Neural cell (in vitro differentiated cells): ENCODE results near the gene RPS6KA3. TPM values are rescaled to one million over a fixed set of nuclear protein-coding genes. Genes with fewer than 3 reads are reported as not detected.

Experiments used
- H2AFZ ChIP-seq: fragments of 200-600, 300-800 bp; sonication (generic), shearing (Covaris generic); 2 replicates; pipeline ENCODE4 v1.6.0; 2014; ENCODE audit warnings: low read depth, mild to moderate bottlenecking, antibody characterized with exemption, low read length, moderate library complexity
- H3F3A ChIP-seq: fragments of 200-600 bp; shearing (Covaris generic); 2 replicates; pipeline ENCODE4 v1.6.1; 2016; ENCODE audit warnings: mild to moderate bottlenecking, moderate library complexity, mixed read lengths, antibody characterized with exemption, low read length; ENCODE audit not compliant: insufficient read depth, poor library complexity, severe bottlenecking
- H3K27ac ChIP-seq: fragments of 200-600, 300-800 bp; sonication (generic), shearing (Covaris generic); 2 replicates; pipeline ENCODE4 v1.5.1; 2014; ENCODE audit warnings: mild to moderate bottlenecking, low read length, moderate library complexity
- H3K27me3 ChIP-seq: fragments of 300-800, 200-600 bp; sonication (generic), shearing (Covaris generic); 2 replicates; pipeline ENCODE4 v1.6.0; 2014; ENCODE audit warnings: mild to moderate bottlenecking, low read depth, low read length, moderate library complexity; ENCODE audit not compliant: insufficient read depth
- H3K36me3 ChIP-seq: fragments of 300-800, 200-600 bp; sonication (generic), shearing (Covaris generic); 2 replicates; pipeline ENCODE4 v1.5.1; 2014; ENCODE audit warnings: mild to moderate bottlenecking, antibody characterized with exemption, low read length, moderate library complexity; ENCODE audit not compliant: insufficient read depth
- H3K4me2 ChIP-seq: fragments of 300-800, 200-600 bp; sonication (generic), shearing (Covaris generic); 2 replicates; pipeline ENCODE4 v1.6.0; 2014; ENCODE audit warnings: mild to moderate bottlenecking, low read length
- H3K4me3 ChIP-seq: fragments of 300-800, 200-600 bp; sonication (generic), shearing (Covaris generic); 2 replicates; pipeline ENCODE4 v1.5.1; 2014; ENCODE audit warnings: mild to moderate bottlenecking, low read length, moderate library complexity
- H3K79me2 ChIP-seq: fragments of 200-600 bp; shearing (Covaris generic); replicated peaks from 2 replicates; pipeline ENCODE4 v1.6.0; 2014; ENCODE audit warnings: mild to moderate bottlenecking, low read length, moderate library complexity; ENCODE audit not compliant: insufficient read depth
- H3K9ac ChIP-seq: fragments of 300-800, 200-600 bp; sonication (generic), shearing (Covaris generic); 2 replicates; pipeline ENCODE4 v1.6.1; 2016; ENCODE audit warnings: mild to moderate bottlenecking, low read length, mixed read lengths
- H3K9me2 ChIP-seq: fragments of 200-600 bp; shearing (Covaris generic); 2 replicates; pipeline ENCODE4 v1.6.1; 2016; ENCODE audit warnings: mild to moderate bottlenecking, low read length, mixed read lengths; ENCODE audit not compliant: insufficient read depth
- H3K9me3 ChIP-seq: fragments of 200-600, 300-800 bp; sonication (generic), shearing (Covaris generic); 2 replicates; pipeline ENCODE4 v1.6.1; 2016; ENCODE audit warnings: mild to moderate bottlenecking, mixed run types, low read length, moderate library complexity, mixed read lengths
- H4K20me1 ChIP-seq: fragments of 200-600 bp; shearing (Covaris generic); 2 replicates; pipeline ENCODE4 v1.6.1; 2016; ENCODE audit warnings: mild to moderate bottlenecking, mixed run types; ENCODE audit not compliant: insufficient read depth
- EP300 ChIP-seq: fragments of 450-650 bp; conservative IDR thresholded peaks from 2 replicates; pipeline ENCODE4 v1.6.1; 2014; ENCODE audit warnings: antibody characterized with exemption, mild to moderate bottlenecking, moderate library complexity; ENCODE audit not compliant: poor library complexity, severe bottlenecking
- EZH2 ChIP-seq: fragments of 200-600, 300-800 bp; shearing (Covaris generic), sonication (generic); IDR thresholded peaks from 2 replicates; pipeline ENCODE4 v1.6.1; 2014; ENCODE audit warnings: antibody characterized with exemption, low read length, borderline replicate concordance, mild to moderate bottlenecking; ENCODE audit not compliant: insufficient read depth, poor library complexity, severe bottlenecking
- MXI1 ChIP-seq: fragments of 450-650 bp; conservative IDR thresholded peaks from 2 replicates; pipeline ENCODE4 v1.6.1; 2014; ENCODE audit warnings: antibody characterized with exemption, mild to moderate bottlenecking; ENCODE audit not compliant: poor library complexity, severe bottlenecking
- POLR2AphosphoS5 ChIP-seq: IDR thresholded peaks from 2 replicates; pipeline ENCODE4 v1.6.1; 2012
- RAD21 ChIP-seq: fragments of 450-650 bp; conservative IDR thresholded peaks from 2 replicates; pipeline ENCODE4 v1.6.1; 2014; ENCODE audit warnings: antibody characterized with exemption, mild to moderate bottlenecking, moderate library complexity
- SMC3 ChIP-seq: fragments of 450-650 bp; conservative IDR thresholded peaks from 2 replicates; pipeline ENCODE4 v1.6.1; 2014; ENCODE audit warnings: antibody characterized with exemption, mild to moderate bottlenecking, moderate library complexity; ENCODE audit not compliant: poor library complexity
- TAF1 ChIP-seq: IDR thresholded peaks from 2 replicates; pipeline ENCODE4 v1.6.1; 2012; ENCODE audit warnings: low read depth
- polyA plus RNA-seq: library from polyadenylated mRNA; depleted of rRNA; stranded (reverse); fragments of >200 nt; gene quantifications from 2 replicates; pipeline ENCODE4 v1.2.3, GENCODE V29; 2014
- TF ChIP-seq, protein P1 (sequence below): IDR thresholded peaks from 2 replicates; pipeline ENCODE4 v1.6.1; 2012; ENCODE audit warnings: borderline replicate concordance
- TF ChIP-seq, protein P2 (sequence below): fragments of 450-650 bp; IDR thresholded peaks from 2 replicates; pipeline ENCODE4 v1.5.1; 2014; ENCODE audit warnings: antibody characterized with exemption, mild to moderate bottlenecking, moderate library complexity; ENCODE audit not compliant: poor library complexity, severe bottlenecking

Gene RPS6KA3
- polyA plus RNA-seq, 1 donor from 2014 or later: 16.5 TPM

DNA sequence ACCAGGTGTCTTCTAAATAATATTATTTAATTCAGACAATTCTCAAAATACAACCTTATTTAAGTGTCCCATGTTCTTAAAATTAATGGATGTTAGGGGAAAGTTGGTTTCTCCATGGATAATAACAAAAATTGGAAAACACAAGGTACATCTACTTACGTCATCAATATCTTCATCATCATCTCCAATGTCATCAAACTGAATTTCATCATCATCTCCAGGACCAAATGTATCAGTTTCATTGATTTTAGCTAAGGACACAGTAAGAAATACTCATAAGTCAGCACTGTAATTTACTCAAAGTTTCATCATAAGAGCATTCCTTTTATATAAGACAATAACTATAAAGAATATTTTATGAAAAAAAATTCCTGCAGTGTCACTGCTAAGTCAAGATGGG lies 136.4 kb downstream of the RPS6KA3 start:
- Histone ChIP-seq H3K79me2 (no peaks in the 10 kb centered on the region), H3K4me2 (no peak overlapping the region), H4K20me1 (no peaks in the 10 kb centered on the region), H3K27me3 (no peaks in the 10 kb centered on the region), H3K9me2 (no peaks in the 10 kb centered on the region), H3K27ac (no peak overlapping the region), H3K9ac (no peak overlapping the region), H2AFZ (no peak overlapping the region), H3F3A (no peaks in the 10 kb centered on the region), H3K9me3 (no peaks in the 10 kb centered on the region), H3K36me3 (no peaks in the 10 kb centered on the region), H3K4me3 (no peak overlapping the region)
- TF ChIP-seq, protein P1, sequence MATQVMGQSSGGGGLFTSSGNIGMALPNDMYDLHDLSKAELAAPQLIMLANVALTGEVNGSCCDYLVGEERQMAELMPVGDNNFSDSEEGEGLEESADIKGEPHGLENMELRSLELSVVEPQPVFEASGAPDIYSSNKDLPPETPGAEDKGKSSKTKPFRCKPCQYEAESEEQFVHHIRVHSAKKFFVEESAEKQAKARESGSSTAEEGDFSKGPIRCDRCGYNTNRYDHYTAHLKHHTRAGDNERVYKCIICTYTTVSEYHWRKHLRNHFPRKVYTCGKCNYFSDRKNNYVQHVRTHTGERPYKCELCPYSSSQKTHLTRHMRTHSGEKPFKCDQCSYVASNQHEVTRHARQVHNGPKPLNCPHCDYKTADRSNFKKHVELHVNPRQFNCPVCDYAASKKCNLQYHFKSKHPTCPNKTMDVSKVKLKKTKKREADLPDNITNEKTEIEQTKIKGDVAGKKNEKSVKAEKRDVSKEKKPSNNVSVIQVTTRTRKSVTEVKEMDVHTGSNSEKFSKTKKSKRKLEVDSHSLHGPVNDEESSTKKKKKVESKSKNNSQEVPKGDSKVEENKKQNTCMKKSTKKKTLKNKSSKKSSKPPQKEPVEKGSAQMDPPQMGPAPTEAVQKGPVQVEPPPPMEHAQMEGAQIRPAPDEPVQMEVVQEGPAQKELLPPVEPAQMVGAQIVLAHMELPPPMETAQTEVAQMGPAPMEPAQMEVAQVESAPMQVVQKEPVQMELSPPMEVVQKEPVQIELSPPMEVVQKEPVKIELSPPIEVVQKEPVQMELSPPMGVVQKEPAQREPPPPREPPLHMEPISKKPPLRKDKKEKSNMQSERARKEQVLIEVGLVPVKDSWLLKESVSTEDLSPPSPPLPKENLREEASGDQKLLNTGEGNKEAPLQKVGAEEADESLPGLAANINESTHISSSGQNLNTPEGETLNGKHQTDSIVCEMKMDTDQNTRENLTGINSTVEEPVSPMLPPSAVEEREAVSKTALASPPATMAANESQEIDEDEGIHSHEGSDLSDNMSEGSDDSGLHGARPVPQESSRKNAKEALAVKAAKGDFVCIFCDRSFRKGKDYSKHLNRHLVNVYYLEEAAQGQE: no peak
- TF ChIP-seq SMC3 (no peak), MXI1 (no peak), EP300 (no peak), RAD21 (no peak)
- TF ChIP-seq, protein P2, sequence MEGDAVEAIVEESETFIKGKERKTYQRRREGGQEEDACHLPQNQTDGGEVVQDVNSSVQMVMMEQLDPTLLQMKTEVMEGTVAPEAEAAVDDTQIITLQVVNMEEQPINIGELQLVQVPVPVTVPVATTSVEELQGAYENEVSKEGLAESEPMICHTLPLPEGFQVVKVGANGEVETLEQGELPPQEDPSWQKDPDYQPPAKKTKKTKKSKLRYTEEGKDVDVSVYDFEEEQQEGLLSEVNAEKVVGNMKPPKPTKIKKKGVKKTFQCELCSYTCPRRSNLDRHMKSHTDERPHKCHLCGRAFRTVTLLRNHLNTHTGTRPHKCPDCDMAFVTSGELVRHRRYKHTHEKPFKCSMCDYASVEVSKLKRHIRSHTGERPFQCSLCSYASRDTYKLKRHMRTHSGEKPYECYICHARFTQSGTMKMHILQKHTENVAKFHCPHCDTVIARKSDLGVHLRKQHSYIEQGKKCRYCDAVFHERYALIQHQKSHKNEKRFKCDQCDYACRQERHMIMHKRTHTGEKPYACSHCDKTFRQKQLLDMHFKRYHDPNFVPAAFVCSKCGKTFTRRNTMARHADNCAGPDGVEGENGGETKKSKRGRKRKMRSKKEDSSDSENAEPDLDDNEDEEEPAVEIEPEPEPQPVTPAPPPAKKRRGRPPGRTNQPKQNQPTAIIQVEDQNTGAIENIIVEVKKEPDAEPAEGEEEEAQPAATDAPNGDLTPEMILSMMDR: no peak

DNA sequence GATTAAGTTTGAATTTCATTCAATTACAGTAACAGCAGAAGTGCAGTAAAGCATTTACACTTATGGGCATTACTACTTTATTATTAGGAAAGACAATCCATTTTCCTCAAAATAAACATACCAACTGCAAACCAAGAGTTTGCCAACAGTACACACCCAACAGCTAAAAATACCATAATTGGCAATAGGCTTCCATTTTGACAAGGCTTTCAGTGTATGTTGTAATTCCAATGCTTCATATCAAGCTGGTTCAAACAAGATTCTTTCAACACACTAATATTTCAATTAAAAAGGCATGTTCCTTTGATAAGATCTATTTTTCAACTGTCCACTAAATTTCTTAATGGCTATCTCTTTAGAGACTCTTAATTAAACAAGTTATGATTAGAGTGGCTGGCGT lies 137.2 kb downstream of the RPS6KA3 start:
- no peaks in the 10 kb centered on the region for H3K27me3 ChIP-seq
- H3K79me2 ChIP-seq: no peaks in the 10 kb centered on the region
- H3K4me2 ChIP-seq: no peak overlapping the region
- H3K36me3 ChIP-seq: no peaks in the 10 kb centered on the region
- H3F3A ChIP-seq: no peaks in the 10 kb centered on the region
- H2AFZ ChIP-seq: no peak overlapping the region
- H3K27ac ChIP-seq: no peak overlapping the region
- H3K4me3 ChIP-seq: no peak overlapping the region
- no peaks in the 10 kb centered on the region for H4K20me1 ChIP-seq
- no peaks in the 10 kb centered on the region for H3K9me3 ChIP-seq
- H3K9me2 ChIP-seq: no peaks in the 10 kb centered on the region
- no peak for TF ChIP-seq TAF1
- H3K9ac ChIP-seq: no peak overlapping the region

- TF ChIP-seq POLR2AphosphoS5: no peak
- TF ChIP-seq SMC3: no peak
- no peak for TF ChIP-seq EP300
- TF ChIP-seq EZH2: no peak
- no peak for TF ChIP-seq TAF1
- TF ChIP-seq MXI1: no peak
- TF ChIP-seq RAD21: no peak
- TF ChIP-seq, protein P2: no peak
- TF ChIP-seq, protein P1: no peak
- Histone ChIP-seq H3K4me3 (no peak overlapping the region), H3K9me3 (no peaks in the 10 kb centered on the region), H4K20me1 (no peaks in the 10 kb centered on the region), H3K27ac (no peak overlapping the region), H2AFZ (no peak overlapping the region), H3K79me2 (no peaks in the 10 kb centered on the region), H3K4me2 (no peak overlapping the region), H3K36me3 (no peaks in the 10 kb centered on the region), H3F3A (no peaks in the 10 kb centered on the region), H3K9me2 (no peaks in the 10 kb centered on the region), H3K27me3 (no peaks in the 10 kb centered on the region), H3K9ac (no peak overlapping the region)
Observed at GRCh38 chrX:20128670-20129069, 138.0 kb downstream of the RPS6KA3 start.
